ENCODE measurements around the gene ARID4B. TPM values are rescaled to one million over a fixed set of nuclear protein-coding genes. Genes with fewer than 3 reads are reported as not detected.
A peak's percentile ranks its signal among the peaks of the same experiment; 100 is the strongest.

ARID4B gene
- total RNA-seq, 1 experiment from 2014 or later, result 28.3 TPM

- Histone ChIP-seq H3K9me3 (replicated peaks) (no peaks in the 10 kb centered on the region), H3K36me3 (peaks cover 64% of the 10 kb centered on the region), H3K4me1 (replicated peaks) (peaks cover 16% of the 10 kb centered on the region), H3K4me3 (no peak overlapping the region), H3K27ac (no peak overlapping the region), H3K27me3 (replicated peaks) (no peaks in the 10 kb centered on the region)
- DNase-seq (ENCODE audit: low read depth in 1 of 2, low spot score in 2 of 2), result no peak
These were observed 196.0 kb downstream of the ARID4B start for GRCh38 chr1:235131961-235132360.

GRCh38 chr1:235130766-235131270 lies 197.2 kb downstream of the ARID4B start:
- no peak for DNase-seq (ENCODE audit: low read depth in 1 of 2, low spot score in 2 of 2)
- Histone ChIP-seq H3K27me3 (replicated peaks) (no peaks in the 10 kb centered on the region), H3K4me1 (replicated peaks) (peaks cover 19% of the 10 kb centered on the region), H3K4me3 (no peak overlapping the region), H3K27ac (no peak overlapping the region), H3K36me3 (peaks cover 62% of the 10 kb centered on the region), H3K9me3 (replicated peaks) (no peaks in the 10 kb centered on the region)

GRCh38 chr1:235129774-235130570 lies 198.0 kb downstream of the ARID4B start:
- no peak overlapping the region for H3K4me3 ChIP-seq
- H3K27me3 ChIP-seq (replicated peaks), result no peaks in the 10 kb centered on the region
- no peaks in the 10 kb centered on the region for H3K9me3 ChIP-seq (replicated peaks)
- peaks cover 55% of the 10 kb centered on the region for H3K36me3 ChIP-seq
- H3K27ac ChIP-seq, result no peak overlapping the region
- DNase-seq (ENCODE audit: low read depth in 1 of 2, low spot score in 2 of 2), result no peak
- peaks cover 14% of the 10 kb centered on the region for H3K4me1 ChIP-seq (replicated peaks)

GRCh38 chr1:235128456-235129328 lies 199.3 kb downstream of the ARID4B start, which contains the start of gene TOMM20:
TSS of gene TOMM20 (minus strand) at chr1:235128837. CDS start at chr1:235128715, 122 bp downstream.
- peaks cover 14% of the 10 kb centered on the region for H3K4me1 ChIP-seq (replicated peaks)
- no peaks in the 10 kb centered on the region for H3K9me3 ChIP-seq (replicated peaks)
- no peaks in the 10 kb centered on the region for H3K27me3 ChIP-seq (replicated peaks)
- H3K27ac ChIP-seq, result peak within 1 kb of the TSS; percentile 84
- peaks cover 60% of the 10 kb centered on the region for H3K36me3 ChIP-seq
- DNase-seq (ENCODE audit: low read depth in 1 of 2, low spot score in 2 of 2), result peak; percentile 91 to 96
- H3K4me3 ChIP-seq, result peak within 1 kb of the TSS; percentile 83

GRCh38 chr1:235127732-235128455 lies 200.1 kb downstream of the ARID4B start:
- H3K36me3 ChIP-seq, result peaks cover 60% of the 10 kb centered on the region
- H3K4me1 ChIP-seq (replicated peaks), result peaks cover 14% of the 10 kb centered on the region
- peak in 1 of 2 experiments; percentile 21 for DNase-seq (ENCODE audit: low read depth in 1 of 2, low spot score in 2 of 2)
- H3K27me3 ChIP-seq (replicated peaks), result no peaks in the 10 kb centered on the region
- peak overlapping the region; percentile 84 for H3K27ac ChIP-seq
- peak overlapping the region; percentile 83 for H3K4me3 ChIP-seq
- no peaks in the 10 kb centered on the region for H3K9me3 ChIP-seq (replicated peaks)

GRCh38 chr1:235127203-235127602 lies 200.8 kb downstream of the ARID4B start:
- Histone ChIP-seq H3K27ac (no peak overlapping the region), H3K36me3 (peaks cover 61% of the 10 kb centered on the region), H3K4me1 (replicated peaks) (peaks cover 14% of the 10 kb centered on the region), H3K4me3 (peak overlapping the region; percentile 83), H3K27me3 (replicated peaks) (no peaks in the 10 kb centered on the region), H3K9me3 (replicated peaks) (no peaks in the 10 kb centered on the region)
- no peak for DNase-seq (ENCODE audit: low read depth in 1 of 2, low spot score in 2 of 2)

- DNase-seq (ENCODE audit: low read depth in 1 of 2, low spot score in 2 of 2), result no peak
- peaks cover 14% of the 10 kb centered on the region for H3K4me1 ChIP-seq (replicated peaks)
These were observed 203.3 kb downstream of the ARID4B start for GRCh38 chr1:235124665-235125064.

GRCh38 chr1:235124111-235124510 lies 203.9 kb downstream of the ARID4B start:
- Histone ChIP-seq H3K27me3 (replicated peaks) (no peaks in the 10 kb centered on the region), H3K27ac (no peak overlapping the region), H3K9me3 (replicated peaks) (no peaks in the 10 kb centered on the region), H3K4me3 (no peak overlapping the region), H3K36me3 (peaks cover 80% of the 10 kb centered on the region), H3K4me1 (replicated peaks) (peaks cover 12% of the 10 kb centered on the region)
- no peak for DNase-seq (ENCODE audit: low read depth in 1 of 2, low spot score in 2 of 2)

More at GRCh38 chr1:235124665-235125064, 203.3 kb downstream of the ARID4B start:
- Histone ChIP-seq H3K9me3 (replicated peaks) (no peaks in the 10 kb centered on the region), H3K36me3 (peaks cover 75% of the 10 kb centered on the region), H3K27me3 (replicated peaks) (no peaks in the 10 kb centered on the region), H3K4me3 (no peak overlapping the region), H3K27ac (no peak overlapping the region)

GRCh38 chr1:235122348-235122747 lies 205.6 kb downstream of the ARID4B start:
- Histone ChIP-seq H3K36me3 (peaks cover 90% of the 10 kb centered on the region), H3K4me1 (replicated peaks) (peaks cover 9% of the 10 kb centered on the region), H3K9me3 (replicated peaks) (no peaks in the 10 kb centered on the region), H3K27me3 (replicated peaks) (no peaks in the 10 kb centered on the region), H3K4me3 (no peak overlapping the region), H3K27ac (no peak overlapping the region)
- DNase-seq (ENCODE audit: low read depth in 1 of 2, low spot score in 2 of 2), result no peak

Other genes starting within 250 kb of the ARID4B start
- 65.5 and 78.0 TPM in 2 replicates for gene TOMM20, start 199.3 kb downstream of the ARID4B start, total RNA-seq (2014; rRNA removed; shearing (Covaris generic))
- gene RBM34, start 166.9 kb downstream of the ARID4B start, total RNA-seq (2014; rRNA removed; shearing (Covaris generic)), result 82.5 and 264 TPM in 2 replicates
- 26.9 and 32.7 TPM in 2 replicates for gene GGPS1, start 391 bp upstream of the ARID4B start, total RNA-seq (2014; rRNA removed; shearing (Covaris generic))
- 58.1 and 70.3 TPM in 2 replicates for gene TBCE, start 39.2 kb upstream of the ARID4B start, total RNA-seq (2014; rRNA removed; shearing (Covaris generic))
- 35.7 and 56.8 TPM in 2 replicates for gene B3GALNT2, start 176.3 kb upstream of the ARID4B start, total RNA-seq (2014; rRNA removed; shearing (Covaris generic))